H1 (cell line): ENCODE data around the gene STARD6. TPM values are rescaled to one million over a fixed set of nuclear protein-coding genes. Genes with fewer than 3 reads are reported as not detected.

Source experiments
- CTCF ChIA-PET: fragments of 300-600 bp; sonication (Branson Sonifier 250); formaldehyde crosslinking; loops from one replicate; lab custom pipeline; 2021; ENCODE audit not compliant: partially characterized antibody; lab: Charles Lee
- POLR2A ChIA-PET: fragments of 300-600 bp; sonication (Branson Sonifier 250); formaldehyde crosslinking; loops from one replicate; lab custom pipeline; 2021; ENCODE audit warnings: inconsistent platforms; ENCODE audit not compliant: partially characterized antibody; lab: Charles Lee
- DNase-seq, 2 experiments: peaks; one replicate each; pipeline versions ENCODE4 v3.0.0 to v3.0.0-alpha.2; 2010 to 2022; ENCODE audit warnings: low spot score in 2 of 2, low read depth in 1 of 2, mixed read lengths in 1 of 2
- FAIRE-seq: peaks from 2 replicates; lab custom pipeline; 2011; peaks lifted over from hg19 to GRCh38; lab: Jason Lieb, UNC
- H2AFZ ChIP-seq: 2 replicates; pipeline ENCODE4 v1.8.1; 2012; ENCODE audit warnings: low read length, inconsistent platforms
- H2AK5ac ChIP-seq: 2 replicates; pipeline ENCODE4 v1.6.1; 2013; ENCODE audit warnings: low read depth, low read length
- H2BK120ac ChIP-seq: replicated peaks from 2 replicates; pipeline ENCODE3; 2013; ENCODE audit warnings: low read depth, low read length, inconsistent platforms
- H2BK12ac ChIP-seq: 2 replicates; pipeline ENCODE4 v1.6.1; 2013; ENCODE audit warnings: low read depth, low read length
- H2BK15ac ChIP-seq: 2 replicates; pipeline ENCODE4 v1.6.1; 2013; ENCODE audit warnings: low read length
- H2BK20ac ChIP-seq: 2 replicates; pipeline ENCODE4 v1.6.1; 2013; ENCODE audit warnings: low read length
- H2BK5ac ChIP-seq: 2 replicates; pipeline ENCODE4 v1.6.1; 2013; ENCODE audit warnings: low read depth, low read length
- H3K14ac ChIP-seq: 2 replicates; pipeline ENCODE4 v1.6.1; 2013; ENCODE audit warnings: inconsistent platforms; ENCODE audit not compliant: insufficient read length
- H3K18ac ChIP-seq: 2 replicates; pipeline ENCODE4 v1.6.1; 2013; ENCODE audit warnings: low read length; ENCODE audit errors: extremely low read depth
- H3K23ac ChIP-seq: 2 replicates; pipeline ENCODE4 v1.6.1; 2013; ENCODE audit warnings: inconsistent platforms; ENCODE audit not compliant: insufficient read length
- H3K23me2 ChIP-seq: 2 replicates; pipeline ENCODE4 v1.6.1; 2013; ENCODE audit warnings: low read depth, low read length
- H3K27ac ChIP-seq: 2 replicates; pipeline ENCODE4 v1.6.1; 2011; ENCODE audit warnings: low read depth, low read length, inconsistent platforms
- H3K27me3 ChIP-seq, 4 experiments: replicated peaks in 1 of 4; 1 replicate in 1 of 4; 2 replicates in 3 of 4; pipeline versions ENCODE4 v1.6.1 to v1.8.1; 2011 to 2013; ENCODE audit warnings: low read length in 3 of 4, mild to moderate bottlenecking in 3 of 4, inconsistent platforms in 2 of 4, mixed read lengths in 2 of 4, moderate library complexity in 1 of 4; ENCODE audit not compliant: control insufficient read depth in 3 of 4, insufficient read depth in 3 of 4; ENCODE audit errors: extremely low read depth in 1 of 4
- H3K36me3 ChIP-seq, 4 experiments: 2 replicates each; pipeline versions ENCODE4 v1.6.1 to v1.8.1; 2011 to 2013; ENCODE audit warnings: mild to moderate bottlenecking in 4 of 4, low read length in 3 of 4, moderate library complexity in 2 of 4, control low read depth in 1 of 4, inconsistent platforms in 1 of 4; ENCODE audit not compliant: insufficient read depth in 4 of 4, control insufficient read depth in 2 of 4
- H3K4ac ChIP-seq: replicated peaks from 2 replicates; pipeline ENCODE3; 2013; ENCODE audit warnings: low read length, low read depth, mixed read lengths, inconsistent platforms; ENCODE audit not compliant: insufficient read length
- H3K4me1 ChIP-seq, 4 experiments: replicated peaks in 1 of 4; 1 replicate in 1 of 4; 2 replicates in 3 of 4; pipeline versions ENCODE4 v1.6.1 to v1.8.1; 2011 to 2013; ENCODE audit warnings: low read length in 3 of 4, inconsistent platforms in 2 of 4, mixed read lengths in 1 of 4; ENCODE audit not compliant: insufficient read depth in 4 of 4, control insufficient read depth in 3 of 4
- H3K4me2 ChIP-seq, 2 experiments: 2 replicates each; pipeline versions ENCODE4 v1.6.1 to v1.8.1; 2011 to 2013; ENCODE audit warnings: low read depth in 2 of 2, low read length in 2 of 2, control low read depth in 1 of 2, inconsistent platforms in 1 of 2, mild to moderate bottlenecking in 1 of 2; ENCODE audit not compliant: insufficient read depth in 1 of 2
- H3K4me3 ChIP-seq, 4 experiments: fragments of 200-600, 300-600 bp in 1 of 4; sonication (generic), shearing (Covaris generic), sonication (Bioruptor Twin) in 1 of 4; 2 replicates each; pipeline versions ENCODE4 v1.5.1 to v1.8.1; 2011 to 2016; ENCODE audit warnings: low read length in 4 of 4, low read depth in 3 of 4, control low read depth in 2 of 4, inconsistent platforms in 2 of 4, mild to moderate bottlenecking in 2 of 4, mixed read lengths in 1 of 4, moderate library complexity in 1 of 4; ENCODE audit not compliant: insufficient read depth in 2 of 4; ENCODE audit errors: extremely low read depth in 1 of 4
- H3K56ac ChIP-seq: replicated peaks from 2 replicates; pipeline ENCODE3; 2013; ENCODE audit warnings: low read depth, mild to moderate bottlenecking, mixed read lengths, low read length, inconsistent platforms; ENCODE audit not compliant: insufficient read length
- H3K79me1 ChIP-seq: 2 replicates; pipeline ENCODE4 v1.6.1; 2013; ENCODE audit warnings: low read depth, low read length, control low read depth
- H3K79me2 ChIP-seq, 2 experiments: 2 replicates each; pipeline versions ENCODE4 v1.6.1 to v1.8.1; 2012 to 2013; ENCODE audit warnings: low read length in 2 of 2, mild to moderate bottlenecking in 2 of 2, inconsistent platforms in 1 of 2; ENCODE audit not compliant: insufficient read depth in 2 of 2, control insufficient read depth in 1 of 2
- H3K9ac ChIP-seq, 4 experiments: replicated peaks in 1 of 4; 1 replicate in 1 of 4; 2 replicates in 3 of 4; pipeline versions ENCODE4 v1.6.1 to v1.8.1; 2011 to 2013; ENCODE audit warnings: low read depth in 3 of 4, low read length in 3 of 4, control low read depth in 2 of 4, mild to moderate bottlenecking in 2 of 4, moderate library complexity in 2 of 4, inconsistent platforms in 1 of 4; ENCODE audit errors: extremely low read depth in 1 of 4
- H3K9me3 ChIP-seq, 2 experiments: 2 replicates each; pipeline versions ENCODE4 v1.6.1 to v1.8.1; 2012 to 2013; ENCODE audit warnings: mild to moderate bottlenecking in 2 of 2, moderate library complexity in 2 of 2, control low read depth in 1 of 2, inconsistent platforms in 1 of 2, low read depth in 1 of 2, low read length in 1 of 2, mixed read lengths in 1 of 2; ENCODE audit not compliant: insufficient read depth in 2 of 2
- H4K20me1 ChIP-seq, 2 experiments: replicated peaks in 1 of 2; 2 replicates each; pipeline versions ENCODE3 to v1.8.1; 2011 to 2013; ENCODE audit warnings: inconsistent platforms in 2 of 2, low read length in 2 of 2, mild to moderate bottlenecking in 1 of 2; ENCODE audit not compliant: insufficient read depth in 2 of 2, control insufficient read depth in 1 of 2
- H4K5ac ChIP-seq: 2 replicates; pipeline ENCODE4 v1.6.1; 2013; ENCODE audit warnings: low read length, low read depth, mixed read lengths, inconsistent platforms; ENCODE audit not compliant: insufficient read length
- H4K8ac ChIP-seq: 2 replicates; pipeline ENCODE4 v1.8.0; 2013; ENCODE audit warnings: mild to moderate bottlenecking, moderate library complexity, low read length, inconsistent platforms; ENCODE audit not compliant: insufficient read depth; ENCODE audit errors: extremely low read depth
- H4K91ac ChIP-seq: replicated peaks from 2 replicates; pipeline ENCODE3; 2013; ENCODE audit warnings: low read length, mixed read lengths, inconsistent platforms; ENCODE audit not compliant: insufficient read length
- SIN3A ChIP-seq, 2 experiments: IDR thresholded peaks in 1 of 2; conservative IDR thresholded peaks in 1 of 2; 2 replicates each; pipeline ENCODE4 v1.6.1; 2011 to 2012; ENCODE audit warnings: low read length in 2 of 2, improper control_type of control experiment in 1 of 2, low read depth in 1 of 2, mild to moderate bottlenecking in 1 of 2
- WGBS, 2 experiments: shearing (Covaris generic) in 1 of 2; methylation state at CpG; one replicate each; pipeline versions ENCODE4 v1.1.6 to v1.1.7; 2013 to 2015; ENCODE audit warnings: low lambda C conversion rate in 2 of 2, mixed read lengths in 2 of 2, inconsistent platforms in 1 of 2, low coverage in 1 of 2, missing lambda C conversion rate in 1 of 2; ENCODE audit not compliant: insufficient replicate concordance in 2 of 2, insufficient coverage in 1 of 2, insufficient read length in 1 of 2; ENCODE audit errors: extremely low coverage in 1 of 2, missing lambda C conversion rate in 1 of 2; 5-methylcytosine and 5-hydroxymethylcytosine counted together
- polyA plus RNA-seq, 7 experiments: library from polyadenylated mRNA; depleted of rRNA in 3 of 7; stranded (reverse) in 5 of 7; unstranded in 2 of 7; fragments of >200 nt in 5 of 7; fragments of 200-250 nt in 2 of 7; gene quantifications; 1 replicate in 5 of 7; 2 replicates in 1 of 7; 4 replicates in 1 of 7; pipeline versions ENCODE4 v1.2.1 to v1.2.3, GENCODE V29; 2011 to 2013; ENCODE audit warnings: missing spikeins in 2 of 7, mixed read lengths in 2 of 7
- total RNA-seq: library from RNA; stranded (reverse); fragmentation: NEBNext Ultra II Directional; extraction: Animal tissue kit (Norgen Biotek cat#: 25700); gene quantifications from 2 replicates; pipeline ENCODE4 v1.2.1, GENCODE V29; 2021

STARD6 gene
- total and polyA plus RNA-seq, 2 of the 8 experiments (the other 6 are each of a cell fraction or from before 2014, with no cell fraction given): not detected

GRCh38 chr18:54382076-54382475 is 24.4 kb upstream of the STARD6 start:
- Histone ChIP-seq H2AFZ (no peak overlapping the region), H3K27ac (no peak overlapping the region), H3K4ac (no peak overlapping the region), H3K14ac (no peak overlapping the region), H3K79me2 (no peaks in the 10 kb centered on the region), H3K9me3 (no peaks in the 10 kb centered on the region; a peak in 1 of 4 replicates), H3K36me3 (peaks cover 0 to 21% (median 2%) of the 10 kb centered on the region in 4 experiments; a peak in 3 of 8 replicates), H2BK12ac (no peak overlapping the region), H2BK5ac (peak overlapping the region; percentile 45; the same call in 1 of the 2 replicates), H3K4me2 (peak overlapping the region in 1 of 2 experiments; percentile 9; a peak in 2 of 4 replicates), H3K23me2 (no peaks in the 10 kb centered on the region), H3K79me1 (no peaks in the 10 kb centered on the region), H2BK15ac (no peak overlapping the region), H3K56ac (no peak overlapping the region), H2AK5ac (no peak overlapping the region), H2BK20ac (no peak overlapping the region), H3K18ac (no peak overlapping the region), H3K9ac (no peak overlapping the region), H4K5ac (no peak overlapping the region), H2BK120ac (no peak overlapping the region), H4K8ac (no peak overlapping the region), H3K4me1 (peaks cover 2 to 20% (median 7%) of the 10 kb centered on the region in 4 experiments; a peak in 4 of 7 replicates), H4K91ac (no peak overlapping the region), H3K27me3 (no peaks in the 10 kb centered on the region), H4K20me1 (no peaks in the 10 kb centered on the region), H3K4me3 (no peak overlapping the region; a peak in 1 of 8 replicates), H3K23ac (no peak overlapping the region)
- POLR2A ChIA-PET: interaction anchor here (1.3 kb wide), 1 partner anchor 24 kb away, joined by 3 read pairs; no protein-coding TSS in a partner anchor
- CTCF ChIA-PET: interaction anchor here (1.5 kb wide), 1 partner anchor 10 kb away, joined by 6 read pairs; no protein-coding TSS in a partner anchor
- DNase-seq: no peak
- no peak for TF ChIP-seq SIN3A (conservative IDR thresholded peaks at IDR 0.05 in 1 of 2, IDR thresholded peaks at IDR 0.05 in 1 of 2; ENCODE audit: low read depth in 1 of 2, low read length in 2 of 2)
- WGBS, 2 experiments: 88% methylated on average over 3 of the region's 3 CpGs; no CpG with 5 or more reads in 1 of the 2 experiments
- FAIRE-seq: no peak
